Measurements from ENCODE around the gene FAM149A. TPM values are rescaled to one million over a fixed set of nuclear protein-coding genes. Genes with fewer than 3 reads are reported as not detected.

FAM149A gene
- total and polyA plus RNA-seq, 2 experiments from 2014 or later: 10.8 to 13.3 TPM

DNA sequence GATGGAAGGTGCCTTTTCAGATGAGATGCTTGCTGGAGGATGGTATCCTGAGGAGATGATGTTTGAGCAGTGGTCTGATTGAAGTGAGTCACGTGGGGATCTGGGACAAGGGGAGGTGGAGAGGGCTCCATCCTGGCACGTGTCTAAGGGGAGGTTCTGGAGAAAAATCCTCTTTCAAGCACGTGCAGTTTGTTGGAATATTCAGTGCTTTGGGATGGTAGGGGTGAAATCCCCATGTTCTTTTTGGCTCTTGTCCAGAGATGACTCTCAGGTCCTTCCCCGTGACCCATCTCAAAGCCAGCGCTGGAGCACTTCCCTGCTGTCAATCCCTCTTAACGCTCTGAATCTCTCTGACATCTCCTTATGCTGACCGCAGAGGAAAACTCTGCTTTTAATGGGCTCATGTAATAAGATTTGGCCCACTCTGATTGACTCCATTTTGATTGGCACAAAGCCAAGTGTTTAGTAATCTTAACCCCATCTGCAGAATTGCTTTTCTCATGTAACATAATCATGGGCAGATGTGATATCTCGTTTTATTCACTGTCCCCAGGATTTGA, 112.0 kb downstream of the FAM149A start:
- ATAC-seq: no peak
- Histone ChIP-seq H3F3A (replicated peaks; ENCODE audit: low read depth) (no peaks in the 10 kb centered on the region), H3K27ac (ENCODE audit: low read depth) (no peak overlapping the region), H3K4me2 (no peak overlapping the region), H3K36me3 (ENCODE audit: insufficient read depth) (no peaks in the 10 kb centered on the region), H4K20me1 (replicated peaks; ENCODE audit: insufficient read depth) (no peaks in the 10 kb centered on the region), H3K27me3 (ENCODE audit: insufficient read depth) (no peaks in the 10 kb centered on the region), H2AFZ (peak overlapping the region; percentile 87), H3K4me1 (ENCODE audit: insufficient read depth) (no peaks in the 10 kb centered on the region), H3K79me2 (replicated peaks; ENCODE audit: insufficient read depth) (no peaks in the 10 kb centered on the region), H3K9me2 (ENCODE audit: insufficient read depth) (peaks cover 15% of the 10 kb centered on the region; the same call in 1 of the 2 replicates), H3K4me3 (no peak overlapping the region)
- Mint-ChIP-seq H3K9me3 (no peaks in the 10 kb centered on the region), H3K27ac (no peak overlapping the region), H3K27me3 (ENCODE audit: insufficient read depth, low read depth, poor library complexity) (no peaks in the 10 kb centered on the region), H3K36me3 (ENCODE audit: low read depth) (no peaks in the 10 kb centered on the region), H3K4me1 (0 out of 3 replicates have a peak, but pooled peaks cover 2% of the 10 kb centered on the region), H3K4me3 (no peak overlapping the region)
- no peak for TF ChIP-seq ZNF114 (CRISPR knock-in tag; IDR thresholded peaks at IDR 0.05)
- no peak for TF ChIP-seq EZH2 (IDR thresholded peaks at IDR 0.05; ENCODE audit: low read depth, unreplicated experiment)
- no peak for TF ChIP-seq POLR2AphosphoS5 (IDR thresholded peaks at IDR 0.05; ENCODE audit: low read depth)
- TF ChIP-seq EZH2phosphoT487 (IDR thresholded peaks at IDR 0.05; ENCODE audit: unreplicated experiment): no peak
- no peak for TF ChIP-seq CTCF (conservative IDR thresholded peaks at IDR 0.05; ENCODE audit: low read depth in 2 of 2)
- TF ChIP-seq, protein P1, sequence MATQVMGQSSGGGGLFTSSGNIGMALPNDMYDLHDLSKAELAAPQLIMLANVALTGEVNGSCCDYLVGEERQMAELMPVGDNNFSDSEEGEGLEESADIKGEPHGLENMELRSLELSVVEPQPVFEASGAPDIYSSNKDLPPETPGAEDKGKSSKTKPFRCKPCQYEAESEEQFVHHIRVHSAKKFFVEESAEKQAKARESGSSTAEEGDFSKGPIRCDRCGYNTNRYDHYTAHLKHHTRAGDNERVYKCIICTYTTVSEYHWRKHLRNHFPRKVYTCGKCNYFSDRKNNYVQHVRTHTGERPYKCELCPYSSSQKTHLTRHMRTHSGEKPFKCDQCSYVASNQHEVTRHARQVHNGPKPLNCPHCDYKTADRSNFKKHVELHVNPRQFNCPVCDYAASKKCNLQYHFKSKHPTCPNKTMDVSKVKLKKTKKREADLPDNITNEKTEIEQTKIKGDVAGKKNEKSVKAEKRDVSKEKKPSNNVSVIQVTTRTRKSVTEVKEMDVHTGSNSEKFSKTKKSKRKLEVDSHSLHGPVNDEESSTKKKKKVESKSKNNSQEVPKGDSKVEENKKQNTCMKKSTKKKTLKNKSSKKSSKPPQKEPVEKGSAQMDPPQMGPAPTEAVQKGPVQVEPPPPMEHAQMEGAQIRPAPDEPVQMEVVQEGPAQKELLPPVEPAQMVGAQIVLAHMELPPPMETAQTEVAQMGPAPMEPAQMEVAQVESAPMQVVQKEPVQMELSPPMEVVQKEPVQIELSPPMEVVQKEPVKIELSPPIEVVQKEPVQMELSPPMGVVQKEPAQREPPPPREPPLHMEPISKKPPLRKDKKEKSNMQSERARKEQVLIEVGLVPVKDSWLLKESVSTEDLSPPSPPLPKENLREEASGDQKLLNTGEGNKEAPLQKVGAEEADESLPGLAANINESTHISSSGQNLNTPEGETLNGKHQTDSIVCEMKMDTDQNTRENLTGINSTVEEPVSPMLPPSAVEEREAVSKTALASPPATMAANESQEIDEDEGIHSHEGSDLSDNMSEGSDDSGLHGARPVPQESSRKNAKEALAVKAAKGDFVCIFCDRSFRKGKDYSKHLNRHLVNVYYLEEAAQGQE (IDR thresholded peaks at IDR 0.05; ENCODE audit: unreplicated experiment): no peak
- no peak for TF ChIP-seq ZNF462 (CRISPR knock-in tag; IDR thresholded peaks at IDR 0.05)
- TF ChIP-seq CREB1 (CRISPR knock-in tag; IDR thresholded peaks at IDR 0.05; ENCODE audit: low read depth): no peak
- TF ChIP-seq STAT1 (IDR thresholded peaks at IDR 0.05; ENCODE audit: unreplicated experiment): no peak
- no peak for TF ChIP-seq ETS1 (IDR thresholded peaks at IDR 0.05)
- TF ChIP-seq JUNB (IDR thresholded peaks at IDR 0.05; ENCODE audit: unreplicated experiment): no peak
- no peak for TF ChIP-seq ZNF331 (CRISPR knock-in tag; IDR thresholded peaks at IDR 0.05; ENCODE audit: low read depth)
- no peak for DNase-seq (ENCODE audit: low spot score)
